Stimulated activated CD4-positive, alpha-beta T cell treated with anti-CD3 and anti-CD28 coated beads, Interleukin-1b, Interleukin-23, amount 100 ng/mL, for 48 hours (primary cell): ENCODE data around the gene ELK3.
"Not testable (repeated sequence)": the region's sequence is repeated elsewhere in the genome, so short reads cannot be mapped to it uniquely, and the experiment has no call there.

ENCODE experiments used
- DNase-seq: peaks from one replicate; pipeline ENCODE4 v3.0.0-alpha.2; 2020

Gene ELK3

GRCh38 chr12:96315741-96316481, 121.7 kb downstream of the ELK3 start:
- not testable (repeated sequence) for DNase-seq

DNA sequence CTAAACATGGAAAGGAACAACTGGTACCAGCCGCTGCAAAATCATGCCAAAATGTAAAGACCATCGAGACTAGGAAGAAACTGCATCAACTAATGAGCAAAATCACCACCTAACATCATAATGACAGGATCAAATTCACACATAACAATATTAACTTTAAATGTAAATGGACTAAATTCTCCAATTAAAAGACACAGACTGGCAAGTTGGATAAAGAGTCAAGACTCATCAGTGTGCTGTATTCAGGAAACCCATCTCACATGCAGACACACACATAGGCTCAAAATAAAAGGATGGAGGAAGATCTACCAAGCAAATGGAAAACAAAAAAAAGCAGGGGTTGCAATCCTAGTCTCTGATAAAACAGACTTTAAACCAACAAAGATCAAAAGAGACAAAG, 123.6 kb downstream of the ELK3 start:
- not testable (repeated sequence) for DNase-seq
